HEK293 (cell line): Measurements from ENCODE around the gene MRPS11.

Experiments used
- BCL11A ChIP-seq: fragments of 450-650 bp; formaldehyde crosslinking; IDR thresholded peaks from 2 replicates; pipeline ENCODE4 v1.5.1; 2016; ENCODE audit warnings: low read depth, missing biosample characterization, missing genetic modification characterization
- PRDM1 ChIP-seq: fragments of 450-650 bp; formaldehyde crosslinking; IDR thresholded peaks from 2 replicates; pipeline ENCODE4; 2016; ENCODE audit warnings: missing biosample characterization, missing genetic modification characterization
- ZBTB21 ChIP-seq: fragments of 450-650 bp; formaldehyde crosslinking; IDR thresholded peaks from 2 replicates; pipeline ENCODE4 v1.5.1; 2017; ENCODE audit warnings: missing biosample characterization, missing genetic modification characterization
- ZNF138 ChIP-seq: fragments of 450-650 bp; formaldehyde crosslinking; IDR thresholded peaks from 2 replicates; pipeline ENCODE4 v1.5.1; 2016; ENCODE audit warnings: missing biosample characterization, missing genetic modification characterization, borderline replicate concordance
- ZNF174 ChIP-seq: fragments of 450-650 bp; formaldehyde crosslinking; IDR thresholded peaks from 2 replicates; pipeline ENCODE4 v1.5.0; 2017; ENCODE audit warnings: missing biosample characterization, mild to moderate bottlenecking, missing genetic modification characterization
- ZNF214 ChIP-seq: fragments of 450-650 bp; formaldehyde crosslinking; IDR thresholded peaks from 2 replicates; pipeline ENCODE4 v1.5.1; 2017; ENCODE audit warnings: missing biosample characterization, mild to moderate bottlenecking, missing genetic modification characterization, borderline replicate concordance
- ZNF626 ChIP-seq: fragments of 450-650 bp; sonication (Bioruptor Pico); formaldehyde crosslinking; IDR thresholded peaks from 2 replicates; pipeline ENCODE4 v1.5.1; 2018; ENCODE audit warnings: missing biosample characterization, missing genetic modification characterization, inconsistent platforms
- ZNF654 ChIP-seq: fragments of 450-650 bp; formaldehyde crosslinking; IDR thresholded peaks from 2 replicates; pipeline ENCODE4 v1.5.1; 2016; ENCODE audit warnings: low read depth, missing biosample characterization, missing genetic modification characterization
- ZNF664 ChIP-seq: fragments of 450-650 bp; formaldehyde crosslinking; IDR thresholded peaks from 2 replicates; pipeline ENCODE4 v1.5.1; 2016; ENCODE audit warnings: missing biosample characterization, missing genetic modification characterization
- ZXDB ChIP-seq: fragments of 450-650 bp; formaldehyde crosslinking; IDR thresholded peaks from 2 replicates; pipeline ENCODE4 v1.5.1; 2016; ENCODE audit warnings: missing biosample characterization, missing genetic modification characterization
- TF ChIP-seq, protein P1 (sequence below): fragments of 450-650 bp; formaldehyde crosslinking; IDR thresholded peaks from 2 replicates; pipeline ENCODE4 v1.5.1; 2016; ENCODE audit warnings: missing biosample characterization, missing genetic modification characterization
- TF ChIP-seq, protein P2 (sequence below): fragments of 450-650 bp; formaldehyde crosslinking; conservative IDR thresholded peaks from 2 replicates; pipeline ENCODE4 v1.5.1; 2016; ENCODE audit warnings: low read depth, missing biosample characterization, missing genetic modification characterization
- TF ChIP-seq, protein P3 (sequence below): fragments of 450-650 bp; formaldehyde crosslinking; IDR thresholded peaks from 2 replicates; pipeline ENCODE4 v1.5.1; 2016; ENCODE audit warnings: missing biosample characterization, missing genetic modification characterization

DNA sequence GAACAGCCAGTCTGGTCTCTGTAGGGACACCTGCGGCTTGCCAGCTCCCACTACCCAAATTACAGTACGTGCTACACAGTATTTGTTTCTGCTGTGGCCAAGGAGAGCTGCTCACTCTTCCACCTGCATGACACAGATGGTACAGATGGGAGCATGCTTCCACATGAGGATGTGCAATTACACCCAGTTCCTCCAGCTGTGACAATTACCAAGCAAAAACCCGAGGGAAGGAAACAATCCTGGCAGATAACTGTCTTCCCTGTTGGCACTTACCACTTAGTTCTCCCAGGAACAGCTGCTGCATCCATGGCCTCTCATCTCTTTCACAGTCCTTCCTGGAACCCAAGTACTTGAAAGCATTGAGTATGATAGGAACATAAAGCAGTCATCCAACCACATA lies 44.6 kb downstream of the MRPS11 start:
- no peak for TF ChIP-seq ZNF626 (tag by site-specific recombination)
- TF ChIP-seq, protein P1, sequence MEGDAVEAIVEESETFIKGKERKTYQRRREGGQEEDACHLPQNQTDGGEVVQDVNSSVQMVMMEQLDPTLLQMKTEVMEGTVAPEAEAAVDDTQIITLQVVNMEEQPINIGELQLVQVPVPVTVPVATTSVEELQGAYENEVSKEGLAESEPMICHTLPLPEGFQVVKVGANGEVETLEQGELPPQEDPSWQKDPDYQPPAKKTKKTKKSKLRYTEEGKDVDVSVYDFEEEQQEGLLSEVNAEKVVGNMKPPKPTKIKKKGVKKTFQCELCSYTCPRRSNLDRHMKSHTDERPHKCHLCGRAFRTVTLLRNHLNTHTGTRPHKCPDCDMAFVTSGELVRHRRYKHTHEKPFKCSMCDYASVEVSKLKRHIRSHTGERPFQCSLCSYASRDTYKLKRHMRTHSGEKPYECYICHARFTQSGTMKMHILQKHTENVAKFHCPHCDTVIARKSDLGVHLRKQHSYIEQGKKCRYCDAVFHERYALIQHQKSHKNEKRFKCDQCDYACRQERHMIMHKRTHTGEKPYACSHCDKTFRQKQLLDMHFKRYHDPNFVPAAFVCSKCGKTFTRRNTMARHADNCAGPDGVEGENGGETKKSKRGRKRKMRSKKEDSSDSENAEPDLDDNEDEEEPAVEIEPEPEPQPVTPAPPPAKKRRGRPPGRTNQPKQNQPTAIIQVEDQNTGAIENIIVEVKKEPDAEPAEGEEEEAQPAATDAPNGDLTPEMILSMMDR (tag by site-specific recombination) = no peak
- TF ChIP-seq ZNF138 (tag by site-specific recombination) = no peak
- TF ChIP-seq PRDM1 (tag by site-specific recombination) = no peak
- TF ChIP-seq ZNF214 = no peak
- TF ChIP-seq ZBTB21 (tag by site-specific recombination) = no peak
- TF ChIP-seq ZNF664 = no peak
- TF ChIP-seq ZXDB (tag by site-specific recombination) = no peak
- TF ChIP-seq ZNF654 (tag by site-specific recombination) = no peak
- TF ChIP-seq BCL11A (tag by site-specific recombination) = no peak
- TF ChIP-seq, protein P2, sequence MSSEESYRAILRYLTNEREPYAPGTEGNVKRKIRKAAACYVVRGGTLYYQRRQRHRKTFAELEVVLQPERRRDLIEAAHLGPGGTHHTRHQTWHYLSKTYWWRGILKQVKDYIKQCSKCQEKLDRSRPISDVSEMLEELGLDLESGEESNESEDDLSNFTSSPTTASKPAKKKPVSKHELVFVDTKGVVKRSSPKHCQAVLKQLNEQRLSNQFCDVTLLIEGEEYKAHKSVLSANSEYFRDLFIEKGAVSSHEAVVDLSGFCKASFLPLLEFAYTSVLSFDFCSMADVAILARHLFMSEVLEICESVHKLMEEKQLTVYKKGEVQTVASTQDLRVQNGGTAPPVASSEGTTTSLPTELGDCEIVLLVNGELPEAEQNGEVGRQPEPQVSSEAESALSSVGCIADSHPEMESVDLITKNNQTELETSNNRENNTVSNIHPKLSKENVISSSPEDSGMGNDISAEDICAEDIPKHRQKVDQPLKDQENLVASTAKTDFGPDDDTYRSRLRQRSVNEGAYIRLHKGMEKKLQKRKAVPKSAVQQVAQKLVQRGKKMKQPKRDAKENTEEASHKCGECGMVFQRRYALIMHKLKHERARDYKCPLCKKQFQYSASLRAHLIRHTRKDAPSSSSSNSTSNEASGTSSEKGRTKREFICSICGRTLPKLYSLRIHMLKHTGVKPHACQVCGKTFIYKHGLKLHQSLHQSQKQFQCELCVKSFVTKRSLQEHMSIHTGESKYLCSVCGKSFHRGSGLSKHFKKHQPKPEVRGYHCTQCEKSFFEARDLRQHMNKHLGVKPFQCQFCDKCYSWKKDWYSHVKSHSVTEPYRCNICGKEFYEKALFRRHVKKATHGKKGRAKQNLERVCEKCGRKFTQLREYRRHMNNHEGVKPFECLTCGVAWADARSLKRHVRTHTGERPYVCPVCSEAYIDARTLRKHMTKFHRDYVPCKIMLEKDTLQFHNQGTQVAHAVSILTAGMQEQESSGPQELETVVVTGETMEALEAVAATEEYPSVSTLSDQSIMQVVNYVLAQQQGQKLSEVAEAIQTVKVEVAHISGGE (tag by site-specific recombination) = no peak
- TF ChIP-seq, protein P3, sequence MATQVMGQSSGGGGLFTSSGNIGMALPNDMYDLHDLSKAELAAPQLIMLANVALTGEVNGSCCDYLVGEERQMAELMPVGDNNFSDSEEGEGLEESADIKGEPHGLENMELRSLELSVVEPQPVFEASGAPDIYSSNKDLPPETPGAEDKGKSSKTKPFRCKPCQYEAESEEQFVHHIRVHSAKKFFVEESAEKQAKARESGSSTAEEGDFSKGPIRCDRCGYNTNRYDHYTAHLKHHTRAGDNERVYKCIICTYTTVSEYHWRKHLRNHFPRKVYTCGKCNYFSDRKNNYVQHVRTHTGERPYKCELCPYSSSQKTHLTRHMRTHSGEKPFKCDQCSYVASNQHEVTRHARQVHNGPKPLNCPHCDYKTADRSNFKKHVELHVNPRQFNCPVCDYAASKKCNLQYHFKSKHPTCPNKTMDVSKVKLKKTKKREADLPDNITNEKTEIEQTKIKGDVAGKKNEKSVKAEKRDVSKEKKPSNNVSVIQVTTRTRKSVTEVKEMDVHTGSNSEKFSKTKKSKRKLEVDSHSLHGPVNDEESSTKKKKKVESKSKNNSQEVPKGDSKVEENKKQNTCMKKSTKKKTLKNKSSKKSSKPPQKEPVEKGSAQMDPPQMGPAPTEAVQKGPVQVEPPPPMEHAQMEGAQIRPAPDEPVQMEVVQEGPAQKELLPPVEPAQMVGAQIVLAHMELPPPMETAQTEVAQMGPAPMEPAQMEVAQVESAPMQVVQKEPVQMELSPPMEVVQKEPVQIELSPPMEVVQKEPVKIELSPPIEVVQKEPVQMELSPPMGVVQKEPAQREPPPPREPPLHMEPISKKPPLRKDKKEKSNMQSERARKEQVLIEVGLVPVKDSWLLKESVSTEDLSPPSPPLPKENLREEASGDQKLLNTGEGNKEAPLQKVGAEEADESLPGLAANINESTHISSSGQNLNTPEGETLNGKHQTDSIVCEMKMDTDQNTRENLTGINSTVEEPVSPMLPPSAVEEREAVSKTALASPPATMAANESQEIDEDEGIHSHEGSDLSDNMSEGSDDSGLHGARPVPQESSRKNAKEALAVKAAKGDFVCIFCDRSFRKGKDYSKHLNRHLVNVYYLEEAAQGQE = no peak
- no peak for TF ChIP-seq ZNF174 (tag by site-specific recombination)
